Mesenchymal stem cell (in vitro differentiated cells and primary cell): Measurements from ENCODE around the gene TES.
A peak's percentile ranks its signal among the peaks of the same experiment; 100 is the strongest.

ENCODE experiments used
- DNase-seq: peaks from one replicate; pipeline ENCODE4 v3.0.0-alpha.2; 2013
- H2AFZ ChIP-seq: one replicate; pipeline ENCODE4 v1.6.1; 2013; ENCODE audit warnings: low read depth, mild to moderate bottlenecking, control low read depth, inconsistent platforms, low read length, moderate library complexity
- H2AK5ac ChIP-seq: 2 replicates; pipeline ENCODE4 v1.6.1; 2013; ENCODE audit warnings: low read length, moderate library complexity, mild to moderate bottlenecking, inconsistent platforms; ENCODE audit not compliant: severe bottlenecking
- H2BK120ac ChIP-seq: one replicate; pipeline ENCODE4 v1.6.1; 2013; ENCODE audit warnings: low read depth, mild to moderate bottlenecking, inconsistent platforms, low read length, moderate library complexity
- H2BK12ac ChIP-seq, 2 experiments: one replicate each; pipeline ENCODE4 v1.6.1; 2013; ENCODE audit warnings: inconsistent platforms in 2 of 2, low read length in 2 of 2, mild to moderate bottlenecking in 2 of 2, moderate library complexity in 2 of 2, control low read depth in 1 of 2
- H2BK15ac ChIP-seq: one replicate; pipeline ENCODE4 v1.6.1; 2013; ENCODE audit warnings: mild to moderate bottlenecking, low read depth, inconsistent platforms; ENCODE audit not compliant: poor library complexity, severe bottlenecking
- H2BK5ac ChIP-seq: 2 replicates; pipeline ENCODE4 v1.6.1; 2013; ENCODE audit warnings: low read depth, mild to moderate bottlenecking, low read length, control low read depth, inconsistent platforms; ENCODE audit not compliant: poor library complexity, severe bottlenecking
- H3K14ac ChIP-seq, 2 experiments: one replicate each; pipeline ENCODE4 v1.6.1; 2013; ENCODE audit warnings: inconsistent platforms in 2 of 2, low read length in 2 of 2, control low read depth in 1 of 2, mild to moderate bottlenecking in 1 of 2, moderate library complexity in 1 of 2
- H3K18ac ChIP-seq, 2 experiments: one replicate each; pipeline ENCODE4 v1.6.1; 2013; ENCODE audit warnings: inconsistent platforms in 2 of 2, low read length in 2 of 2, control low read depth in 1 of 2, low read depth in 1 of 2, mild to moderate bottlenecking in 1 of 2
- H3K23ac ChIP-seq, 2 experiments: one replicate each; pipeline ENCODE4 v1.6.1; 2013; ENCODE audit warnings: inconsistent platforms in 2 of 2, low read length in 2 of 2, mild to moderate bottlenecking in 2 of 2, moderate library complexity in 2 of 2, control low read depth in 1 of 2
- H3K27ac ChIP-seq: 2 replicates; pipeline ENCODE4 v1.5.1; 2013; ENCODE audit warnings: mild to moderate bottlenecking, moderate library complexity, low read length, control low read depth, inconsistent platforms; ENCODE audit not compliant: poor library complexity, severe bottlenecking
- H3K27me3 ChIP-seq, 2 experiments: 2 replicates each; pipeline versions ENCODE4 v1.6.1 to v1.7.0; 2013; ENCODE audit warnings: low read length in 2 of 2, mild to moderate bottlenecking in 2 of 2, moderate library complexity in 2 of 2, control low read depth in 1 of 2, inconsistent platforms in 1 of 2; ENCODE audit not compliant: control insufficient read depth in 1 of 2, insufficient read depth in 1 of 2
- H3K36me3 ChIP-seq, 2 experiments: 2 replicates each; pipeline versions ENCODE4 v1.6.1 to v1.7.0; 2013; ENCODE audit warnings: low read length in 2 of 2, control low read depth in 1 of 2, inconsistent platforms in 1 of 2, low read depth in 1 of 2, mild to moderate bottlenecking in 1 of 2; ENCODE audit not compliant: insufficient read depth in 2 of 2, control insufficient read depth in 1 of 2
- H3K4ac ChIP-seq, 2 experiments: one replicate each; pipeline ENCODE4 v1.6.1; 2013; ENCODE audit warnings: inconsistent platforms in 2 of 2, low read length in 2 of 2, mild to moderate bottlenecking in 2 of 2, moderate library complexity in 2 of 2, control low read depth in 1 of 2, low read depth in 1 of 2
- H3K4me1 ChIP-seq: 2 replicates; pipeline ENCODE4 v1.6.1; 2013; ENCODE audit warnings: low read depth, low read length, control low read depth; ENCODE audit not compliant: control insufficient read depth, insufficient read depth
- H3K4me2 ChIP-seq: 2 replicates; pipeline ENCODE4 v1.6.1; 2013; ENCODE audit warnings: low read length, mild to moderate bottlenecking, inconsistent platforms; ENCODE audit not compliant: poor library complexity, severe bottlenecking
- H3K4me3 ChIP-seq, 2 experiments: 2 replicates each; pipeline versions ENCODE4 v1.5.1 to v1.7.0; 2013; ENCODE audit warnings: low read length in 2 of 2, mild to moderate bottlenecking in 2 of 2, control low read depth in 1 of 2, low read depth in 1 of 2; ENCODE audit not compliant: insufficient read depth in 1 of 2
- H3K79me1 ChIP-seq: replicated peaks from 2 replicates; pipeline ENCODE4 v1.6.1; 2013; ENCODE audit warnings: mild to moderate bottlenecking, control low read depth, low read length, inconsistent platforms; ENCODE audit not compliant: poor library complexity, severe bottlenecking
- H3K9ac ChIP-seq: 2 replicates; pipeline ENCODE4 v1.7.0; 2013; ENCODE audit warnings: mild to moderate bottlenecking, low read length, moderate library complexity
- H3K9me3 ChIP-seq: 2 replicates; pipeline ENCODE4 v1.7.0; 2013; ENCODE audit warnings: mild to moderate bottlenecking, low read length; ENCODE audit not compliant: control insufficient read depth
- H4K8ac ChIP-seq: one replicate; pipeline ENCODE4 v1.6.1; 2013; ENCODE audit warnings: inconsistent platforms, mild to moderate bottlenecking, low read length, moderate library complexity
- H4K91ac ChIP-seq: one replicate; pipeline ENCODE4 v1.6.1; 2013; ENCODE audit warnings: mild to moderate bottlenecking, low read length, inconsistent platforms
- WGBS: methylation state at CpG from one replicate; pipeline ENCODE4 v1.1.7; 2013; ENCODE audit warnings: mixed read lengths; 5-methylcytosine and 5-hydroxymethylcytosine counted together

TES gene

GRCh38 chr7:116291937-116292336, 81.6 kb downstream of the TES start:
- H2BK12ac ChIP-seq = no peak overlapping the region
- H3K4ac ChIP-seq = peak overlapping the region in 1 of 2 experiments; percentile 7
- no peak overlapping the region for H4K8ac ChIP-seq
- no peaks in the 10 kb centered on the region for H3K9me3 ChIP-seq
- no peak overlapping the region for H3K4me3 ChIP-seq
- DNase-seq = no peak
- no peak overlapping the region for H3K14ac ChIP-seq
- no peak overlapping the region for H3K23ac ChIP-seq
- no peak overlapping the region for H3K18ac ChIP-seq
- H2BK120ac ChIP-seq = no peak overlapping the region
- 100% methylated on average over 1 of the region's 1 CpG for WGBS
- H3K79me1 ChIP-seq = peaks cover 3% of the 10 kb centered on the region
- no peak overlapping the region for H2BK5ac ChIP-seq
- peaks cover 2% of the 10 kb centered on the region for H3K4me1 ChIP-seq
- H3K9ac ChIP-seq = no peak overlapping the region
- H4K91ac ChIP-seq = no peak overlapping the region
- no peaks in the 10 kb centered on the region for H3K27me3 ChIP-seq
- no peak overlapping the region for H2AK5ac ChIP-seq
- no peak overlapping the region for H3K27ac ChIP-seq
- no peak overlapping the region for H2AFZ ChIP-seq
- no peak overlapping the region for H2BK15ac ChIP-seq
- H3K36me3 ChIP-seq = no peaks in the 10 kb centered on the region
- H3K4me2 ChIP-seq = no peak overlapping the region

GRCh38 chr7:116292381-116292780, 82.0 kb downstream of the TES start:
- no peak overlapping the region for H2BK5ac ChIP-seq
- no peak overlapping the region for H3K4ac ChIP-seq
- WGBS = 80% methylated on average over 1 of the region's 1 CpG
- no peak overlapping the region for H2AK5ac ChIP-seq
- H3K4me2 ChIP-seq = no peak overlapping the region
- H3K27ac ChIP-seq = no peak overlapping the region
- H3K4me3 ChIP-seq = no peak overlapping the region
- H3K14ac ChIP-seq = no peak overlapping the region
- no peak overlapping the region for H2AFZ ChIP-seq
- peaks cover 2% of the 10 kb centered on the region for H3K4me1 ChIP-seq
- H3K79me1 ChIP-seq = peaks cover 3% of the 10 kb centered on the region
- no peak overlapping the region for H2BK12ac ChIP-seq
- no peak overlapping the region for H3K23ac ChIP-seq
- no peak overlapping the region for H3K18ac ChIP-seq
- H3K36me3 ChIP-seq = no peaks in the 10 kb centered on the region
- DNase-seq = no peak
- no peak overlapping the region for H2BK120ac ChIP-seq
- H3K9ac ChIP-seq = no peak overlapping the region
- no peaks in the 10 kb centered on the region for H3K9me3 ChIP-seq
- no peak overlapping the region for H4K8ac ChIP-seq
- no peaks in the 10 kb centered on the region for H3K27me3 ChIP-seq
- H2BK15ac ChIP-seq = no peak overlapping the region
- no peak overlapping the region for H4K91ac ChIP-seq

- no peak overlapping the region for H3K14ac ChIP-seq
- 77% methylated on average over 1 of the region's 1 CpG for WGBS
Measured at GRCh38 chr7:116293139-116293538, 82.8 kb downstream of the TES start.

GRCh38 chr7:116293633-116294032, 83.3 kb downstream of the TES start:
- Histone ChIP-seq H4K8ac (no peak overlapping the region), H3K23ac (no peak overlapping the region), H3K4me1 (no peaks in the 10 kb centered on the region), H3K4ac (no peak overlapping the region), H3K4me2 (no peak overlapping the region), H3K27me3 (no peaks in the 10 kb centered on the region), H3K14ac (no peak overlapping the region), H3K18ac (no peak overlapping the region), H3K9me3 (no peaks in the 10 kb centered on the region), H3K27ac (no peak overlapping the region), H3K9ac (no peak overlapping the region), H2BK120ac (no peak overlapping the region), H2BK5ac (no peak overlapping the region), H2BK15ac (no peak overlapping the region), H3K36me3 (no peaks in the 10 kb centered on the region), H3K4me3 (no peak overlapping the region), H2AK5ac (no peak overlapping the region), H4K91ac (no peak overlapping the region), H2AFZ (no peak overlapping the region), H3K79me1 (peaks cover 3% of the 10 kb centered on the region), H2BK12ac (no peak overlapping the region)
- no peak for DNase-seq
- WGBS = no CpG with 5 or more reads among the region's 3 CpGs

More at GRCh38 chr7:116293139-116293538, 82.8 kb downstream of the TES start:
- H2BK120ac ChIP-seq = no peak overlapping the region
- no peak overlapping the region for H3K4me3 ChIP-seq
- H3K23ac ChIP-seq = no peak overlapping the region
- no peak overlapping the region for H4K8ac ChIP-seq
- no peak overlapping the region for H2BK5ac ChIP-seq
- H3K4me1 ChIP-seq = no peaks in the 10 kb centered on the region
- DNase-seq = no peak
- H3K27ac ChIP-seq = no peak overlapping the region
- no peak overlapping the region for H3K4me2 ChIP-seq
- H3K18ac ChIP-seq = no peak overlapping the region
- H2AK5ac ChIP-seq = no peak overlapping the region
- H2BK12ac ChIP-seq = no peak overlapping the region
- H3K27me3 ChIP-seq = no peaks in the 10 kb centered on the region
- no peaks in the 10 kb centered on the region for H3K9me3 ChIP-seq
- H3K79me1 ChIP-seq = peaks cover 3% of the 10 kb centered on the region
- H3K9ac ChIP-seq = no peak overlapping the region
- no peak overlapping the region for H2AFZ ChIP-seq
- no peak overlapping the region for H3K4ac ChIP-seq
- H4K91ac ChIP-seq = no peak overlapping the region
- no peak overlapping the region for H2BK15ac ChIP-seq
- H3K36me3 ChIP-seq = no peaks in the 10 kb centered on the region
